ENCODE data around the gene SEMA4G. TPM values are rescaled to one million over a fixed set of nuclear protein-coding genes. Genes with fewer than 3 reads are reported as not detected.

Gene SEMA4G
- total and polyA plus RNA-seq, 2 of the 13 experiments (the other 11 are each of a cell fraction or from before 2014, with no cell fraction given), result 46.2 to 207 TPM

DNA sequence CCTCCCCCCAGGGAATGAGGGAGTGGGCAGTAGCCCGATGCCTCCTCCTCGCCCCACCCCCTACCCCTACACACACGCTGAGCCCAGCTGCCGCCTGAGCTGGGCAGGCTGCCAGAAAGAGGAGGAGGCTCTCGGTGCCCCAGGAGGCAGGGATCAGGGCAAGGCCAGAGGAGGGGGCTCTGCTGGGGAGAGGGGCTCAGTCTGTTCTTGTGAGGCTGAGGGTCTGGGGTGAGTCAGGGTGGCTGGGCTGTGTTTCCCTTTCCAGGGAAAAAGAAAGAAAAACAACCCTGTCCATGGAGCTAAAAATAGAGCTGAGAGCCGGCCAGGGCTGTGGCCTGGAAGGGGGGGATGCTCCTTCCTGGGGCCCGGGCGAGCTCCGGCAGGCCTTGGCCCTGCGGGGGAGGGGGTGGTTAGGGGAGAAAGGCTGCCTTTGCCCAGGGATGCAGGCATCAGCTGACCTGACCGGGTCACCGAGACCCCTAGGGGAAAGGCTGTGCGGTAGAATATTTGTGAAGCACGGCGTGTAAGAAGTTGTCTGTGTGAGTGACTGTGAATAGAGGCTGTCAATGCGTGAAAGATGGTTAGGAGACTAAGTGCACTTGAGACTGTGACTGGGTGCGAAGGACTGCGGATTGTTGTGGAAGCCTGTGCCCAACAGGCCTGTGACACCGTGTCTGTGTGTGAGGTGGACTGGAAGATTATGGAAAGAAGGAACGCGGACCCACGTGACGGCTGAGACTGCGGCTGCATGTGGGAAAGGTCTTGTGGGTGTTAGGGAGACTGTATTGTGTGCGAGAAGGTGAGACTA, 29.1 kb downstream of the SEMA4G start (continued):
- TF ChIP-seq, protein P1, sequence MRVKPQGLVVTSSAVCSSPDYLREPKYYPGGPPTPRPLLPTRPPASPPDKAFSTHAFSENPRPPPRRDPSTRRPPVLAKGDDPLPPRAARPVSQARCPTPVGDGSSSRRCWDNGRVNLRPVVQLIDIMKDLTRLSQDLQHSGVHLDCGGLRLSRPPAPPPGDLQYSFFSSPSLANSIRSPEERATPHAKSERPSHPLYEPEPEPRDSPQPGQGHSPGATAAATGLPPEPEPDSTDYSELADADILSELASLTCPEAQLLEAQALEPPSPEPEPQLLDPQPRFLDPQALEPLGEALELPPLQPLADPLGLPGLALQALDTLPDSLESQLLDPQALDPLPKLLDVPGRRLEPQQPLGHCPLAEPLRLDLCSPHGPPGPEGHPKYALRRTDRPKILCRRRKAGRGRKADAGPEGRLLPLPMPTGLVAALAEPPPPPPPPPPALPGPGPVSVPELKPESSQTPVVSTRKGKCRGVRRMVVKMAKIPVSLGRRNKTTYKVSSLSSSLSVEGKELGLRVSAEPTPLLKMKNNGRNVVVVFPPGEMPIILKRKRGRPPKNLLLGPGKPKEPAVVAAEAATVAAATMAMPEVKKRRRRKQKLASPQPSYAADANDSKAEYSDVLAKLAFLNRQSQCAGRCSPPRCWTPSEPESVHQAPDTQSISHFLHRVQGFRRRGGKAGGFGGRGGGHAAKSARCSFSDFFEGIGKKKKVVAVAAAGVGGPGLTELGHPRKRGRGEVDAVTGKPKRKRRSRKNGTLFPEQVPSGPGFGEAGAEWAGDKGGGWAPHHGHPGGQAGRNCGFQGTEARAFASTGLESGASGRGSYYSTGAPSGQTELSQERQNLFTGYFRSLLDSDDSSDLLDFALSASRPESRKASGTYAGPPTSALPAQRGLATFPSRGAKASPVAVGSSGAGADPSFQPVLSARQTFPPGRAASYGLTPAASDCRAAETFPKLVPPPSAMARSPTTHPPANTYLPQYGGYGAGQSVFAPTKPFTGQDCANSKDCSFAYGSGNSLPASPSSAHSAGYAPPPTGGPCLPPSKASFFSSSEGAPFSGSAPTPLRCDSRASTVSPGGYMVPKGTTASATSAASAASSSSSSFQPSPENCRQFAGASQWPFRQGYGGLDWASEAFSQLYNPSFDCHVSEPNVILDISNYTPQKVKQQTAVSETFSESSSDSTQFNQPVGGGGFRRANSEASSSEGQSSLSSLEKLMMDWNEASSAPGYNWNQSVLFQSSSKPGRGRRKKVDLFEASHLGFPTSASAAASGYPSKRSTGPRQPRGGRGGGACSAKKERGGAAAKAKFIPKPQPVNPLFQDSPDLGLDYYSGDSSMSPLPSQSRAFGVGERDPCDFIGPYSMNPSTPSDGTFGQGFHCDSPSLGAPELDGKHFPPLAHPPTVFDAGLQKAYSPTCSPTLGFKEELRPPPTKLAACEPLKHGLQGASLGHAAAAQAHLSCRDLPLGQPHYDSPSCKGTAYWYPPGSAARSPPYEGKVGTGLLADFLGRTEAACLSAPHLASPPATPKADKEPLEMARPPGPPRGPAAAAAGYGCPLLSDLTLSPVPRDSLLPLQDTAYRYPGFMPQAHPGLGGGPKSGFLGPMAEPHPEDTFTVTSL (CRISPR knock-in tag; IDR thresholded peaks at IDR 0.05; ENCODE audit: borderline replicate concordance), result 0 out of 2 replicates have a peak, but pooled peaks have one; percentile 8
- TF ChIP-seq NR3C1 (CRISPR knock-in tag; IDR thresholded peaks at IDR 0.05) (no peak), ZNF652 (CRISPR knock-in tag; IDR thresholded peaks at IDR 0.05; ENCODE audit: borderline replicate concordance, low read depth) (no peak), ZBTB7B (CRISPR knock-in tag; IDR thresholded peaks at IDR 0.05) (no peak; the same call in 1 of the 2 replicates), ZMYM2 (CRISPR knock-in tag; IDR thresholded peaks at IDR 0.05) (no peak), ZNF776 (CRISPR knock-in tag; IDR thresholded peaks at IDR 0.05) (no peak), KDM5B (CRISPR knock-in tag; IDR thresholded peaks at IDR 0.05; ENCODE audit: borderline replicate concordance) (no peak), ZNF549 (CRISPR knock-in tag; IDR thresholded peaks at IDR 0.05) (no peak), MATR3 (CRISPR knock-in tag; IDR thresholded peaks at IDR 0.05) (no peak), ZNF563 (CRISPR knock-in tag; IDR thresholded peaks at IDR 0.05) (no peak), MTA1 (CRISPR knock-in tag; IDR thresholded peaks at IDR 0.05; ENCODE audit: borderline replicate concordance) (no peak; the same call in 1 of the 2 replicates), ZNF33B (CRISPR knock-in tag; IDR thresholded peaks at IDR 0.05) (no peak; the same call in 1 of the 2 replicates), FOXJ3 (CRISPR knock-in tag; IDR thresholded peaks at IDR 0.05; ENCODE audit: borderline replicate concordance) (no peak), ZNF761 (CRISPR knock-in tag; conservative IDR thresholded peaks at IDR 0.05) (no peak), CBX1 (IDR thresholded peaks at IDR 0.05; ENCODE audit: low read depth) (no peak), HES4 (CRISPR knock-in tag; IDR thresholded peaks at IDR 0.05; ENCODE audit: borderline replicate concordance) (no peak)
- TF ChIP-seq, protein P2, sequence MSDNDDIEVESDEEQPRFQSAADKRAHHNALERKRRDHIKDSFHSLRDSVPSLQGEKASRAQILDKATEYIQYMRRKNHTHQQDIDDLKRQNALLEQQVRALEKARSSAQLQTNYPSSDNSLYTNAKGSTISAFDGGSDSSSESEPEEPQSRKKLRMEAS (IDR thresholded peaks at IDR 0.05), result no peak; the same call in 1 of the 2 replicates
- TF ChIP-seq, protein P3, sequence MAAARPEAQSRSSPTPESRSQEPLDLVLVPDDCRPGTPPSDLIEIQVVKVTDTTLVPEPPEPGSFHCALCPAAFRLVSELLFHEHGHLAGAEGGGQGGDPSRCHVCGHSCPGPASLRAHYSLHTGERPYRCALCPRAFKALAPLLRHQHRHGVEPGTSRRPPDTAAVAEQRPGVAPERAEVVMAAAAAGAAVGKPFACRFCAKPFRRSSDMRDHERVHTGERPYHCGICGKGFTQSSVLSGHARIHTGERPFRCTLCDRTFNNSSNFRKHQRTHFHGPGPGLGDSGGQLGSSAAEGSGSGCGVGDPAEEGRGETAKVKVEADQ (CRISPR knock-in tag; IDR thresholded peaks at IDR 0.05; ENCODE audit: borderline replicate concordance), result no peak
- TF ChIP-seq, protein P4, sequence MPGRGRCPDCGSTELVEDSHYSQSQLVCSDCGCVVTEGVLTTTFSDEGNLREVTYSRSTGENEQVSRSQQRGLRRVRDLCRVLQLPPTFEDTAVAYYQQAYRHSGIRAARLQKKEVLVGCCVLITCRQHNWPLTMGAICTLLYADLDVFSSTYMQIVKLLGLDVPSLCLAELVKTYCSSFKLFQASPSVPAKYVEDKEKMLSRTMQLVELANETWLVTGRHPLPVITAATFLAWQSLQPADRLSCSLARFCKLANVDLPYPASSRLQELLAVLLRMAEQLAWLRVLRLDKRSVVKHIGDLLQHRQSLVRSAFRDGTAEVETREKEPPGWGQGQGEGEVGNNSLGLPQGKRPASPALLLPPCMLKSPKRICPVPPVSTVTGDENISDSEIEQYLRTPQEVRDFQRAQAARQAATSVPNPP (CRISPR knock-in tag; IDR thresholded peaks at IDR 0.05), result no peak
- TF ChIP-seq, protein P5, sequence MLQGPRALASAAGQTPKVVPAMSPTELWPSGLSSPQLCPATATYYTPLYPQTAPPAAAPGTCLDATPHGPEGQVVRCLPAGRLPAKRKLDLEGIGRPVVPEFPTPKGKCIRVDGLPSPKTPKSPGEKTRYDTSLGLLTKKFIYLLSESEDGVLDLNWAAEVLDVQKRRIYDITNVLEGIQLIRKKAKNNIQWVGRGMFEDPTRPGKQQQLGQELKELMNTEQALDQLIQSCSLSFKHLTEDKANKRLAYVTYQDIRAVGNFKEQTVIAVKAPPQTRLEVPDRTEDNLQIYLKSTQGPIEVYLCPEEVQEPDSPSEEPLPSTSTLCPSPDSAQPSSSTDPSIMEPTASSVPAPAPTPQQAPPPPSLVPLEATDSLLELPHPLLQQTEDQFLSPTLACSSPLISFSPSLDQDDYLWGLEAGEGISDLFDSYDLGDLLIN (CRISPR knock-in tag; IDR thresholded peaks at IDR 0.05; ENCODE audit: borderline replicate concordance), result no peak
- TF ChIP-seq, protein P6, sequence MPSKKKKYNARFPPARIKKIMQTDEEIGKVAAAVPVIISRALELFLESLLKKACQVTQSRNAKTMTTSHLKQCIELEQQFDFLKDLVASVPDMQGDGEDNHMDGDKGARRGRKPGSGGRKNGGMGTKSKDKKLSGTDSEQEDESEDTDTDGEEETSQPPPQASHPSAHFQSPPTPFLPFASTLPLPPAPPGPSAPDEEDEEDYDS (CRISPR knock-in tag; IDR thresholded peaks at IDR 0.05), result no peak
